ENCODE results near the gene CDCA4. TPM values are rescaled to one million over a fixed set of nuclear protein-coding genes. Genes with fewer than 3 reads are reported as not detected.

Gene CDCA4
- polyA plus RNA-seq, 1 donor from 2014 or later, result 5.4 TPM

- Histone ChIP-seq H3K36me3 (ENCODE audit: insufficient read depth, low read length) (no peaks in the 10 kb centered on the region), H2AFZ (ENCODE audit: low read depth, low read length) (no peak overlapping the region), H4K20me1 (ENCODE audit: insufficient read depth) (no peaks in the 10 kb centered on the region), H3K9me3 (ENCODE audit: low read length) (no peaks in the 10 kb centered on the region), H3K27me3 (ENCODE audit: insufficient read depth, low read depth, low read length) (no peaks in the 10 kb centered on the region), H3K4me3 (ENCODE audit: low read length) (no peak overlapping the region), H3K4me2 (ENCODE audit: low read length) (no peak overlapping the region), H3K79me2 (replicated peaks; ENCODE audit: insufficient read depth, low read length) (peaks cover 3% of the 10 kb centered on the region), H3K9ac (ENCODE audit: low read length) (no peak overlapping the region), H3K9me2 (ENCODE audit: insufficient read depth, low read length) (no peaks in the 10 kb centered on the region), H3F3A (ENCODE audit: insufficient read depth, low read length, poor library complexity, severe bottlenecking) (no peaks in the 10 kb centered on the region), H3K27ac (ENCODE audit: low read length) (no peak overlapping the region)
- TF ChIP-seq RAD21 (conservative IDR thresholded peaks at IDR 0.05) (no peak), EP300 (conservative IDR thresholded peaks at IDR 0.05; ENCODE audit: poor library complexity, severe bottlenecking) (no peak), SMC3 (conservative IDR thresholded peaks at IDR 0.05; ENCODE audit: poor library complexity) (no peak), TAF1 (IDR thresholded peaks at IDR 0.05; ENCODE audit: low read depth) (no peak), EZH2 (IDR thresholded peaks at IDR 0.05; ENCODE audit: borderline replicate concordance, insufficient read depth, low read length, poor library complexity, severe bottlenecking) (no peak), MXI1 (conservative IDR thresholded peaks at IDR 0.05; ENCODE audit: poor library complexity, severe bottlenecking) (no peak), REST (IDR thresholded peaks at IDR 0.05; ENCODE audit: borderline replicate concordance) (no peak), POLR2AphosphoS5 (IDR thresholded peaks at IDR 0.05) (no peak)
- TF ChIP-seq, protein P1, sequence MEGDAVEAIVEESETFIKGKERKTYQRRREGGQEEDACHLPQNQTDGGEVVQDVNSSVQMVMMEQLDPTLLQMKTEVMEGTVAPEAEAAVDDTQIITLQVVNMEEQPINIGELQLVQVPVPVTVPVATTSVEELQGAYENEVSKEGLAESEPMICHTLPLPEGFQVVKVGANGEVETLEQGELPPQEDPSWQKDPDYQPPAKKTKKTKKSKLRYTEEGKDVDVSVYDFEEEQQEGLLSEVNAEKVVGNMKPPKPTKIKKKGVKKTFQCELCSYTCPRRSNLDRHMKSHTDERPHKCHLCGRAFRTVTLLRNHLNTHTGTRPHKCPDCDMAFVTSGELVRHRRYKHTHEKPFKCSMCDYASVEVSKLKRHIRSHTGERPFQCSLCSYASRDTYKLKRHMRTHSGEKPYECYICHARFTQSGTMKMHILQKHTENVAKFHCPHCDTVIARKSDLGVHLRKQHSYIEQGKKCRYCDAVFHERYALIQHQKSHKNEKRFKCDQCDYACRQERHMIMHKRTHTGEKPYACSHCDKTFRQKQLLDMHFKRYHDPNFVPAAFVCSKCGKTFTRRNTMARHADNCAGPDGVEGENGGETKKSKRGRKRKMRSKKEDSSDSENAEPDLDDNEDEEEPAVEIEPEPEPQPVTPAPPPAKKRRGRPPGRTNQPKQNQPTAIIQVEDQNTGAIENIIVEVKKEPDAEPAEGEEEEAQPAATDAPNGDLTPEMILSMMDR (IDR thresholded peaks at IDR 0.05; ENCODE audit: poor library complexity, severe bottlenecking), result no peak
These were observed 15.5 kb downstream of the CDCA4 start for GRCh38 chr14:105005329-105005928.

- no peaks in the 10 kb centered on the region for H3K27me3 ChIP-seq (ENCODE audit: insufficient read depth, low read depth, low read length)
- H3K9me3 ChIP-seq (ENCODE audit: low read length), result no peaks in the 10 kb centered on the region
- H3K79me2 ChIP-seq (replicated peaks; ENCODE audit: insufficient read depth, low read length), result no peaks in the 10 kb centered on the region
- no peak overlapping the region for H3K9ac ChIP-seq (ENCODE audit: low read length)
- no peak overlapping the region for H2AFZ ChIP-seq (ENCODE audit: low read depth, low read length)
- H3K9me2 ChIP-seq (ENCODE audit: insufficient read depth, low read length), result no peaks in the 10 kb centered on the region
- H3K36me3 ChIP-seq (ENCODE audit: insufficient read depth, low read length), result no peaks in the 10 kb centered on the region
- no peak overlapping the region for H3K4me3 ChIP-seq (ENCODE audit: low read length)
- TF ChIP-seq MXI1 (conservative IDR thresholded peaks at IDR 0.05; ENCODE audit: poor library complexity, severe bottlenecking) (no peak), REST (IDR thresholded peaks at IDR 0.05; ENCODE audit: borderline replicate concordance) (no peak), EP300 (conservative IDR thresholded peaks at IDR 0.05; ENCODE audit: poor library complexity, severe bottlenecking) (no peak), RAD21 (conservative IDR thresholded peaks at IDR 0.05) (no peak), SMC3 (conservative IDR thresholded peaks at IDR 0.05; ENCODE audit: poor library complexity) (no peak), POLR2AphosphoS5 (IDR thresholded peaks at IDR 0.05) (no peak), EZH2 (IDR thresholded peaks at IDR 0.05; ENCODE audit: borderline replicate concordance, insufficient read depth, low read length, poor library complexity, severe bottlenecking) (no peak)
- TF ChIP-seq, protein P1 (IDR thresholded peaks at IDR 0.05; ENCODE audit: poor library complexity, severe bottlenecking), result no peak
- no peak overlapping the region for H3K4me2 ChIP-seq (ENCODE audit: low read length)
- H4K20me1 ChIP-seq (ENCODE audit: insufficient read depth), result no peaks in the 10 kb centered on the region
- H3F3A ChIP-seq (ENCODE audit: insufficient read depth, low read length, poor library complexity, severe bottlenecking), result no peaks in the 10 kb centered on the region
- H3K27ac ChIP-seq (ENCODE audit: low read length), result no peak overlapping the region
These were observed 21.5 kb downstream of the CDCA4 start for GRCh38 chr14:104999361-104999760.

Data from neural cell (in vitro differentiated cells).